H1 (cell line): ENCODE data around the gene ERH. TPM values are rescaled to one million over a fixed set of nuclear protein-coding genes. Genes with fewer than 3 reads are reported as not detected.
"Not testable (repeated sequence)": the region's sequence is repeated elsewhere in the genome, so short reads cannot be mapped to it uniquely, and the experiment has no call there.

Experiments
- CTCF ChIA-PET: fragments of 300-600 bp; sonication (Branson Sonifier 250); formaldehyde crosslinking; loops from one replicate; lab custom pipeline; 2021; ENCODE audit not compliant: partially characterized antibody; lab: Charles Lee
- POLR2A ChIA-PET: fragments of 300-600 bp; sonication (Branson Sonifier 250); formaldehyde crosslinking; loops from one replicate; lab custom pipeline; 2021; ENCODE audit warnings: inconsistent platforms; ENCODE audit not compliant: partially characterized antibody; lab: Charles Lee
- DNase-seq, 2 experiments: peaks; one replicate each; pipeline versions ENCODE4 v3.0.0 to v3.0.0-alpha.2; 2010 to 2022; ENCODE audit warnings: low spot score in 2 of 2, low read depth in 1 of 2, mixed read lengths in 1 of 2
- FAIRE-seq: peaks from 2 replicates; lab custom pipeline; 2011; peaks lifted over from hg19 to GRCh38; lab: Jason Lieb, UNC
- H2AFZ ChIP-seq: 2 replicates; pipeline ENCODE4 v1.8.1; 2012; ENCODE audit warnings: low read length, inconsistent platforms
- H2AK5ac ChIP-seq: 2 replicates; pipeline ENCODE4 v1.6.1; 2013; ENCODE audit warnings: low read depth, low read length
- H2BK120ac ChIP-seq: replicated peaks from 2 replicates; pipeline ENCODE3; 2013; ENCODE audit warnings: low read depth, low read length, inconsistent platforms
- H2BK12ac ChIP-seq: 2 replicates; pipeline ENCODE4 v1.6.1; 2013; ENCODE audit warnings: low read depth, low read length
- H2BK15ac ChIP-seq: 2 replicates; pipeline ENCODE4 v1.6.1; 2013; ENCODE audit warnings: low read length
- H2BK20ac ChIP-seq: 2 replicates; pipeline ENCODE4 v1.6.1; 2013; ENCODE audit warnings: low read length
- H2BK5ac ChIP-seq: 2 replicates; pipeline ENCODE4 v1.6.1; 2013; ENCODE audit warnings: low read depth, low read length
- H3K14ac ChIP-seq: 2 replicates; pipeline ENCODE4 v1.6.1; 2013; ENCODE audit warnings: inconsistent platforms; ENCODE audit not compliant: insufficient read length
- H3K18ac ChIP-seq: 2 replicates; pipeline ENCODE4 v1.6.1; 2013; ENCODE audit warnings: low read length; ENCODE audit errors: extremely low read depth
- H3K23ac ChIP-seq: 2 replicates; pipeline ENCODE4 v1.6.1; 2013; ENCODE audit warnings: inconsistent platforms; ENCODE audit not compliant: insufficient read length
- H3K23me2 ChIP-seq: 2 replicates; pipeline ENCODE4 v1.6.1; 2013; ENCODE audit warnings: low read depth, low read length
- H3K27ac ChIP-seq: 2 replicates; pipeline ENCODE4 v1.6.1; 2011; ENCODE audit warnings: low read depth, low read length, inconsistent platforms
- H3K27me3 ChIP-seq, 4 experiments: replicated peaks in 1 of 4; 1 replicate in 1 of 4; 2 replicates in 3 of 4; pipeline versions ENCODE4 v1.6.1 to v1.8.1; 2011 to 2013; ENCODE audit warnings: low read length in 3 of 4, mild to moderate bottlenecking in 3 of 4, inconsistent platforms in 2 of 4, mixed read lengths in 2 of 4, moderate library complexity in 1 of 4; ENCODE audit not compliant: control insufficient read depth in 3 of 4, insufficient read depth in 3 of 4; ENCODE audit errors: extremely low read depth in 1 of 4
- H3K36me3 ChIP-seq, 4 experiments: 2 replicates each; pipeline versions ENCODE4 v1.6.1 to v1.8.1; 2011 to 2013; ENCODE audit warnings: mild to moderate bottlenecking in 4 of 4, low read length in 3 of 4, moderate library complexity in 2 of 4, control low read depth in 1 of 4, inconsistent platforms in 1 of 4; ENCODE audit not compliant: insufficient read depth in 4 of 4, control insufficient read depth in 2 of 4
- H3K4ac ChIP-seq: replicated peaks from 2 replicates; pipeline ENCODE3; 2013; ENCODE audit warnings: low read length, low read depth, mixed read lengths, inconsistent platforms; ENCODE audit not compliant: insufficient read length
- H3K4me1 ChIP-seq, 4 experiments: replicated peaks in 1 of 4; 1 replicate in 1 of 4; 2 replicates in 3 of 4; pipeline versions ENCODE4 v1.6.1 to v1.8.1; 2011 to 2013; ENCODE audit warnings: low read length in 3 of 4, inconsistent platforms in 2 of 4, mixed read lengths in 1 of 4; ENCODE audit not compliant: insufficient read depth in 4 of 4, control insufficient read depth in 3 of 4
- H3K4me2 ChIP-seq, 2 experiments: 2 replicates each; pipeline versions ENCODE4 v1.6.1 to v1.8.1; 2011 to 2013; ENCODE audit warnings: low read depth in 2 of 2, low read length in 2 of 2, control low read depth in 1 of 2, inconsistent platforms in 1 of 2, mild to moderate bottlenecking in 1 of 2; ENCODE audit not compliant: insufficient read depth in 1 of 2
- H3K4me3 ChIP-seq, 4 experiments: fragments of 200-600, 300-600 bp in 1 of 4; sonication (generic), shearing (Covaris generic), sonication (Bioruptor Twin) in 1 of 4; 2 replicates each; pipeline versions ENCODE4 v1.5.1 to v1.8.1; 2011 to 2016; ENCODE audit warnings: low read length in 4 of 4, low read depth in 3 of 4, control low read depth in 2 of 4, inconsistent platforms in 2 of 4, mild to moderate bottlenecking in 2 of 4, mixed read lengths in 1 of 4, moderate library complexity in 1 of 4; ENCODE audit not compliant: insufficient read depth in 2 of 4; ENCODE audit errors: extremely low read depth in 1 of 4
- H3K56ac ChIP-seq: replicated peaks from 2 replicates; pipeline ENCODE3; 2013; ENCODE audit warnings: low read depth, mild to moderate bottlenecking, mixed read lengths, low read length, inconsistent platforms; ENCODE audit not compliant: insufficient read length
- H3K79me1 ChIP-seq: 2 replicates; pipeline ENCODE4 v1.6.1; 2013; ENCODE audit warnings: low read depth, low read length, control low read depth
- H3K79me2 ChIP-seq, 2 experiments: 2 replicates each; pipeline versions ENCODE4 v1.6.1 to v1.8.1; 2012 to 2013; ENCODE audit warnings: low read length in 2 of 2, mild to moderate bottlenecking in 2 of 2, inconsistent platforms in 1 of 2; ENCODE audit not compliant: insufficient read depth in 2 of 2, control insufficient read depth in 1 of 2
- H3K9ac ChIP-seq, 4 experiments: replicated peaks in 1 of 4; 1 replicate in 1 of 4; 2 replicates in 3 of 4; pipeline versions ENCODE4 v1.6.1 to v1.8.1; 2011 to 2013; ENCODE audit warnings: low read depth in 3 of 4, low read length in 3 of 4, control low read depth in 2 of 4, mild to moderate bottlenecking in 2 of 4, moderate library complexity in 2 of 4, inconsistent platforms in 1 of 4; ENCODE audit errors: extremely low read depth in 1 of 4
- H3K9me3 ChIP-seq, 2 experiments: 2 replicates each; pipeline versions ENCODE4 v1.6.1 to v1.8.1; 2012 to 2013; ENCODE audit warnings: mild to moderate bottlenecking in 2 of 2, moderate library complexity in 2 of 2, control low read depth in 1 of 2, inconsistent platforms in 1 of 2, low read depth in 1 of 2, low read length in 1 of 2, mixed read lengths in 1 of 2; ENCODE audit not compliant: insufficient read depth in 2 of 2
- H4K20me1 ChIP-seq, 2 experiments: replicated peaks in 1 of 2; 2 replicates each; pipeline versions ENCODE3 to v1.8.1; 2011 to 2013; ENCODE audit warnings: inconsistent platforms in 2 of 2, low read length in 2 of 2, mild to moderate bottlenecking in 1 of 2; ENCODE audit not compliant: insufficient read depth in 2 of 2, control insufficient read depth in 1 of 2
- H4K5ac ChIP-seq: 2 replicates; pipeline ENCODE4 v1.6.1; 2013; ENCODE audit warnings: low read length, low read depth, mixed read lengths, inconsistent platforms; ENCODE audit not compliant: insufficient read length
- H4K8ac ChIP-seq: 2 replicates; pipeline ENCODE4 v1.8.0; 2013; ENCODE audit warnings: mild to moderate bottlenecking, moderate library complexity, low read length, inconsistent platforms; ENCODE audit not compliant: insufficient read depth; ENCODE audit errors: extremely low read depth
- H4K91ac ChIP-seq: replicated peaks from 2 replicates; pipeline ENCODE3; 2013; ENCODE audit warnings: low read length, mixed read lengths, inconsistent platforms; ENCODE audit not compliant: insufficient read length
- WGBS, 2 experiments: shearing (Covaris generic) in 1 of 2; methylation state at CpG; one replicate each; pipeline versions ENCODE4 v1.1.6 to v1.1.7; 2013 to 2015; ENCODE audit warnings: low lambda C conversion rate in 2 of 2, mixed read lengths in 2 of 2, inconsistent platforms in 1 of 2, low coverage in 1 of 2, missing lambda C conversion rate in 1 of 2; ENCODE audit not compliant: insufficient replicate concordance in 2 of 2, insufficient coverage in 1 of 2, insufficient read length in 1 of 2; ENCODE audit errors: extremely low coverage in 1 of 2, missing lambda C conversion rate in 1 of 2; 5-methylcytosine and 5-hydroxymethylcytosine counted together
- polyA plus RNA-seq, 7 experiments: library from polyadenylated mRNA; depleted of rRNA in 3 of 7; stranded (reverse) in 5 of 7; unstranded in 2 of 7; fragments of >200 nt in 5 of 7; fragments of 200-250 nt in 2 of 7; gene quantifications; 1 replicate in 5 of 7; 2 replicates in 1 of 7; 4 replicates in 1 of 7; pipeline versions ENCODE4 v1.2.1 to v1.2.3, GENCODE V29; 2011 to 2013; ENCODE audit warnings: missing spikeins in 2 of 7, mixed read lengths in 2 of 7
- total RNA-seq: library from RNA; stranded (reverse); fragmentation: NEBNext Ultra II Directional; extraction: Animal tissue kit (Norgen Biotek cat#: 25700); gene quantifications from 2 replicates; pipeline ENCODE4 v1.2.1, GENCODE V29; 2021

Gene ERH
- total and polyA plus RNA-seq, 2 of the 8 experiments (the other 6 are each of a cell fraction or from before 2014, with no cell fraction given): 329 to 454 TPM

DNA sequence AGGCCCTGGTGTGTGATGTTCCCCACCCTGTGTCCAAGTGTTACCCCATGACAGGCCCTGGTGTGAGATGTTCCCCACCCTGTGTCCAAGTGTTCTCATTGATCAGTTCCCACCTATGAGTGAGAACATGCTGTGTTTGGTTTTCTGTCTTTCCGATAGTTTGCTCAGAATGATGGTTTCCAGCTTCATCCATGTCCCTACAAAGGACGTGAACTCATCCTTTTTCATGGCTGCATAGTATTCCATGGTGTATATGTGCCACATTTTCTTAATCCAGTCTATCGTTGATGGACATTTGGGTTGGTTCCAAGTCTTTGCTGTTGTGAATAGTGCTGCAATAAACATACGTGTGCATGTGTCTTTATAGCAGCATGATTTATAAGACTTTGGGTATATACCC is 18.0 kb upstream of the ERH start:
- H3K56ac ChIP-seq, H3K4me3 ChIP-seq, H3K4me1 ChIP-seq, CTCF ChIA-PET, H3K4ac ChIP-seq, H2BK15ac ChIP-seq, DNase-seq, H3K36me3 ChIP-seq, H4K91ac ChIP-seq, H2AK5ac ChIP-seq, FAIRE-seq, H3K79me1 ChIP-seq, H3K23ac ChIP-seq, H3K27ac ChIP-seq, H4K8ac ChIP-seq, H3K4me2 ChIP-seq, H2AFZ ChIP-seq, H4K5ac ChIP-seq, H3K23me2 ChIP-seq, H3K18ac ChIP-seq, H2BK12ac ChIP-seq, H3K9me3 ChIP-seq, H3K27me3 ChIP-seq, H3K14ac ChIP-seq, H2BK120ac ChIP-seq, H3K9ac ChIP-seq, H4K20me1 ChIP-seq, H2BK5ac ChIP-seq, H2BK20ac ChIP-seq: not testable (repeated sequence)
- peaks cover 0 to 26% of the 10 kb centered on the region in 2 experiments; a peak in 2 of 4 replicates for H3K79me2 ChIP-seq
- POLR2A ChIA-PET: interaction anchor here (0.5 kb wide), 1 partner anchor 12 kb away, joined by 3 read pairs; no protein-coding TSS in a partner anchor
- WGBS, 2 experiments: 89% methylated on average over 4 of the region's 4 CpGs; no CpG with 5 or more reads in 1 of the 2 experiments
